ENCODE results near the gene WNT3A. TPM values are rescaled to one million over a fixed set of nuclear protein-coding genes. Genes with fewer than 3 reads are reported as not detected.

The WNT3A gene
- total RNA-seq, 4 donors from 2014 or later, result not detected

DNA sequence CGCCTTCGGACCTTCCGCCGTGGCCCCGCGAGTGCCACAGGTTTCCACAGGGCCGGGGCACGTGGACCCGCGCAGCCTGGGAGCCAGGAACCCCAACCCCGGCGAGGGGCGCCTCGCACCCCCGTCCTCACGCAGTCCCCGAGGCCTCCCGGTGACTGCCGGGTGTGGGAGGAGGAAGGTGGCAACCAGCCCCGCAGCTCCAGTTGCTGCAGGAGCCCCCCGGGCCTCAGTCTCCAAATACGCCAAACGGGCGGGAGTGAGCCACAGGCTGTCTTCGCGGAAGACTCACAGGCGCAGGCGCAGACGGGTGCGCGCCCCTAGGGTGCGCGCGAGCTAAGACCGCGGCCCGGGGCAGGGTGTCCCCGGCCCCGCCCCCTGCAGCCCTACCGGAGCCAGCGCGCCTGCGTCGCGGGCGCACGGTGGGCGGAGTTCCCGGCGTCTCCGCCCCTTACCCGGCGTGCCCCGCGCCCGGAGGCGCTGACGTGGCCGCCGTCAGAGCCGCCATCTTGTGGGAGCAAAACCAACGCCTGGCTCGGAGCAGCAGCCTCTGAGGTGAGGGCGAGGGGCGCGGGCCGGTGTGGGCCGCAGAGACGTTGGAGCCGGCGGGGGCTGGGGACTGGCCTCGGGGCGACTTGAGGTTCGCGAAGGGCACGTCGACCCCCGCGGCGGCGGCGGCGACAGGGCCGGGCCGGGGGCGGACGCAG is 75.6 kb downstream of the WNT3A start, which contains the start of gene ARF1:
Gene ARF1 (plus strand): TSS at position 495 of the 704 bp plus-strand sequence. CDS start 14,407 bp downstream, outside the sequence.
- peak; percentile 84 for TF ChIP-seq POLR2A (IDR thresholded peaks at IDR 0.05; ENCODE audit: low read depth)
- TF ChIP-seq, protein P1, sequence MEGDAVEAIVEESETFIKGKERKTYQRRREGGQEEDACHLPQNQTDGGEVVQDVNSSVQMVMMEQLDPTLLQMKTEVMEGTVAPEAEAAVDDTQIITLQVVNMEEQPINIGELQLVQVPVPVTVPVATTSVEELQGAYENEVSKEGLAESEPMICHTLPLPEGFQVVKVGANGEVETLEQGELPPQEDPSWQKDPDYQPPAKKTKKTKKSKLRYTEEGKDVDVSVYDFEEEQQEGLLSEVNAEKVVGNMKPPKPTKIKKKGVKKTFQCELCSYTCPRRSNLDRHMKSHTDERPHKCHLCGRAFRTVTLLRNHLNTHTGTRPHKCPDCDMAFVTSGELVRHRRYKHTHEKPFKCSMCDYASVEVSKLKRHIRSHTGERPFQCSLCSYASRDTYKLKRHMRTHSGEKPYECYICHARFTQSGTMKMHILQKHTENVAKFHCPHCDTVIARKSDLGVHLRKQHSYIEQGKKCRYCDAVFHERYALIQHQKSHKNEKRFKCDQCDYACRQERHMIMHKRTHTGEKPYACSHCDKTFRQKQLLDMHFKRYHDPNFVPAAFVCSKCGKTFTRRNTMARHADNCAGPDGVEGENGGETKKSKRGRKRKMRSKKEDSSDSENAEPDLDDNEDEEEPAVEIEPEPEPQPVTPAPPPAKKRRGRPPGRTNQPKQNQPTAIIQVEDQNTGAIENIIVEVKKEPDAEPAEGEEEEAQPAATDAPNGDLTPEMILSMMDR (IDR thresholded peaks at IDR 0.05), result peak; percentile 14 to 43 (median 24)
- TF ChIP-seq EP300 (IDR thresholded peaks at IDR 0.05), result no peak
- TF ChIP-seq POLR2AphosphoS5 (IDR thresholded peaks at IDR 0.05), result peak; percentile 96 to 97
- Histone ChIP-seq H3K9me3 (no peaks in the 10 kb centered on the region), H3K27me3 (no peaks in the 10 kb centered on the region), H3K36me3 (no peaks in the 10 kb centered on the region), H3K4me1 (peaks cover 43 to 63% (median 54%) of the 10 kb centered on the region in 4 donors), H3K4me3 (peak within 1 kb of the TSS; percentile 79 to 99 (median 96)), H3K27ac (replicated peaks in 1 of 4) (peak within 1 kb of the TSS; percentile 96 to 100 (median 100))
- peak; percentile 95 for DNase-seq (ENCODE audit: extremely low spot score)
- WGBS, result 0% methylated on average over 34 of the region's 87 CpGs
- intact Hi-C loops (cut with DNase I), result loop anchor here (10.0 kb wide), 1 partner anchor 318 kb away; no protein-coding TSS in a partner anchor

DNA sequence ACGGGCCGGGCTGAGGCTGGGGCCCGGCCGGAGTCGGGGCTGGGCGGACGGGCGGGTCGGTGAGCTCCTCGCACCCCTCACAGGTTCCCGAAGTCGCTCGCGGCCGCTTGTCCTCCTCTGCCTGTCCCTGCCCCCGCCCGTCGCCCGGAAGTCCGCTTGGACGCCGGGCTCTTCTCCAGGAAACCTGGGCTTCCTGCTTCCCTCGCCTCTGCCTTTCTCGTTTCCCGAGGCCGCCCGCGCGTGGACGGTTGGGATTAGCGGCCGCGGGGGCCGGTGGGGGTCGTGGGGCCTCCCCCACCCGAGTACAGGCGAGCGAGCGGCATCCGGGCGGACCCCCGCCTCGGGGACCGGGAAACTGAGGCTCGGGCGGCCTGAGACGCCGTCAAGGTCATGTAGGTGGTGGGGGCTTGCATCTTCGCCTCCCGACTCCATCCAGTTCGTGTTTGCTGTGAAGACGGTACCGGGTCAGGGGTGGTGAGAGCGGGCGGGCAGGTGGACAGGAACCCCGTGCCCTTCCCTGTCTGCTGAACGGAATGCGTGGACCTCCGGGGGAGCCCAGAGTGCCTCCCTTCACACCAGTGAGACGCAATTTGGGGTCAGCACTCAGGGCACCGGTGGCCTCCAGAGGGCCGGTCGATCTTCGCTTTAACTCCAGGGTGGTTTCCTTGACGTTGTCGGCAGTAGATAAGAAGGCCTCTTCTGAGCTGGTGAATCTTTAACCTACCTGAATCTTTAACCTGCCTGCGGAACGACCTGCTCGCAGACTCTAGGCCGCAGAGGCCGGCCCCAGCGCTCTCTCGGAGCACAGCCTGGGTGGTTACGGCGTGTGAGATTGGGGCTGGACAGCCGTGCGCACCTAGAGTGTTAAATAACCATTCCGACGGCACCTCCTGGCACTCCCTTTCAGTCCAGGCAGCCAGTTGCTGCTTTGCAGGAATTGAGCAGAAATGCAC is 76.4 kb downstream of the WNT3A start:
- intact Hi-C loops (cut with DNase I), result loop anchor here (10.0 kb wide), 1 partner anchor 318 kb away; no protein-coding TSS in a partner anchor
- H3K36me3 ChIP-seq, result peaks cover 0 to under 1% (median 0%) of the 10 kb centered on the region in 4 donors
- 2% methylated on average over 19 of the region's 79 CpGs for WGBS
- peak overlapping the region; percentile 79 to 99 (median 96) for H3K4me3 ChIP-seq
- H3K27me3 ChIP-seq, result no peaks in the 10 kb centered on the region
- H3K27ac ChIP-seq (replicated peaks in 1 of 4), result peak overlapping the region; percentile 96 to 100 (median 100)
- no peaks in the 10 kb centered on the region for H3K9me3 ChIP-seq
- no peak for TF ChIP-seq POLR2AphosphoS5 (IDR thresholded peaks at IDR 0.05)
- H3K4me1 ChIP-seq, result peaks cover 51 to 71% (median 62%) of the 10 kb centered on the region in 4 donors
- DNase-seq (ENCODE audit: extremely low spot score), result no peak

DNA sequence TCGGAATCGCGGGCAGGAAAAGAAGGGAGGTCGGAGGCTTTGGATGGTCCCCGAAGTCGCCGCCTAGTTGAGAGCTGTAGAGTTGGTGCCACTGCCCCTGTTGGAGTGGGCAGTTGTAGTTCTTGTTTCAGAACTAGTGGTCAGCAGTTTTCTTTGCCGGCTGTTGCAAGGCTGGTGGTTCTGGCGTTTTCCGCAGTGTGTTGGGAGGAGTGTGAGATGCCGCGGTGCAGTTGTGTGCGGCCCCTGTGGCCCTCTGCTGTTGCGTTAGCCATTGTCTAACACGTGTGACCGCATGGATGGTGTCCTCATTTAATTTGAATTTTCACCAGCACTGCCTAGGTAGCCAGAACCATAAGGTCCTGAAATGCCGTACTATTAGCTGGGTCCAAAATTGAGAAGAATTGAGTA is 77.1 kb downstream of the WNT3A start:
- Histone ChIP-seq H3K4me3 (peak overlapping the region; percentile 79 to 99 (median 96)), H3K27ac (replicated peaks in 1 of 4) (peak overlapping the region; percentile 96 to 100 (median 100)), H3K4me1 (peaks cover 58 to 78% (median 69%) of the 10 kb centered on the region in 4 donors), H3K27me3 (no peaks in the 10 kb centered on the region), H3K9me3 (no peaks in the 10 kb centered on the region), H3K36me3 (peaks cover 0 to 7% (median 3%) of the 10 kb centered on the region in 4 donors)
- no peak for DNase-seq (ENCODE audit: extremely low spot score)
- intact Hi-C loops (cut with DNase I), result loop anchor here (10.0 kb wide), 1 partner anchor 319 kb away; no protein-coding TSS in a partner anchor
- 2% methylated on average over 17 of the region's 17 CpGs for WGBS
- TF ChIP-seq, protein P1 (IDR thresholded peaks at IDR 0.05), result no peak
- TF ChIP-seq POLR2A (IDR thresholded peaks at IDR 0.05; ENCODE audit: low read depth) (no peak), POLR2AphosphoS5 (IDR thresholded peaks at IDR 0.05) (no peak), EP300 (IDR thresholded peaks at IDR 0.05) (no peak)

DNA sequence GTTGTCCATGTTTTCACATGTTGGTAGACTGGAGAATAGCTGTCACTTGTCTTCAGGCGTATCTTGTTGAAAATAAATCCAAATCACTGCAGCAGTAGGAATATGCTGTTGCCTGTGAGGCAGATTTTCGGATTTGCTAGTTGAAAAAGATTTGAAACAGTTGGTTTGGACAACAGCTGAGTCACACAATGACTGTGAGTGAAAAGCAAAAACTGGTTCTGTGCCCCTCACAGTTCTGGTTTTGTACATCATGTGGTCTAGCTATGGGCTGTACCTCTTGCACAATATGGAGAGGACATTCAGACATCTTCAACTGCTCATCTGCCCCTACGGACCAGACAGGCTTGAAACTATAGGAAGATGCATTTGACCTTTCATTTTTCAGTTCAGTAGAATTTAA is 77.5 kb downstream of the WNT3A start:
- H3K27ac ChIP-seq (replicated peaks in 1 of 4), result peak overlapping the region; percentile 96 to 100 (median 100)
- intact Hi-C loops (cut with DNase I), result loop anchor here (10.0 kb wide), 1 partner anchor 320 kb away; no protein-coding TSS in a partner anchor
- H3K4me1 ChIP-seq, result peaks cover 63 to 83% (median 73%) of the 10 kb centered on the region in 4 donors
- H3K27me3 ChIP-seq, result no peaks in the 10 kb centered on the region
- H3K4me3 ChIP-seq, result peak overlapping the region; percentile 79 to 99 (median 96)
- H3K9me3 ChIP-seq, result no peaks in the 10 kb centered on the region
- 9% methylated on average over 3 of the region's 3 CpGs for WGBS
- DNase-seq (ENCODE audit: extremely low spot score), result no peak
- peaks cover 0 to 9% (median 4%) of the 10 kb centered on the region in 4 donors for H3K36me3 ChIP-seq
- TF ChIP-seq POLR2AphosphoS5 (IDR thresholded peaks at IDR 0.05) (peak; percentile 51 to 59), EP300 (IDR thresholded peaks at IDR 0.05) (no peak), POLR2A (IDR thresholded peaks at IDR 0.05; ENCODE audit: low read depth) (peak; percentile 19)
- TF ChIP-seq, protein P1 (IDR thresholded peaks at IDR 0.05), result no peak
